Testis (tissue), 2 donors: ENCODE measurements around the gene INHBB.

Experiments
- POLR2A ChIP-seq: fragments of 450-650 bp; IDR thresholded peaks from one replicate; pipeline ENCODE4 v1.6.1; 2017; ENCODE audit warnings: antibody characterized with exemption, mild to moderate bottlenecking, moderate library complexity
- TF ChIP-seq, protein P1 (sequence below), 3 experiments: fragments of 450-650 bp in 2 of 3; fragments of 200-600 bp in 1 of 3; sonication (generic) in 1 of 3; IDR thresholded peaks; one replicate each; pipeline ENCODE4 v1.5.1; 2016 to 2019; ENCODE audit warnings: antibody characterized with exemption in 3 of 3, mild to moderate bottlenecking in 2 of 3, moderate library complexity in 1 of 3

DNA sequence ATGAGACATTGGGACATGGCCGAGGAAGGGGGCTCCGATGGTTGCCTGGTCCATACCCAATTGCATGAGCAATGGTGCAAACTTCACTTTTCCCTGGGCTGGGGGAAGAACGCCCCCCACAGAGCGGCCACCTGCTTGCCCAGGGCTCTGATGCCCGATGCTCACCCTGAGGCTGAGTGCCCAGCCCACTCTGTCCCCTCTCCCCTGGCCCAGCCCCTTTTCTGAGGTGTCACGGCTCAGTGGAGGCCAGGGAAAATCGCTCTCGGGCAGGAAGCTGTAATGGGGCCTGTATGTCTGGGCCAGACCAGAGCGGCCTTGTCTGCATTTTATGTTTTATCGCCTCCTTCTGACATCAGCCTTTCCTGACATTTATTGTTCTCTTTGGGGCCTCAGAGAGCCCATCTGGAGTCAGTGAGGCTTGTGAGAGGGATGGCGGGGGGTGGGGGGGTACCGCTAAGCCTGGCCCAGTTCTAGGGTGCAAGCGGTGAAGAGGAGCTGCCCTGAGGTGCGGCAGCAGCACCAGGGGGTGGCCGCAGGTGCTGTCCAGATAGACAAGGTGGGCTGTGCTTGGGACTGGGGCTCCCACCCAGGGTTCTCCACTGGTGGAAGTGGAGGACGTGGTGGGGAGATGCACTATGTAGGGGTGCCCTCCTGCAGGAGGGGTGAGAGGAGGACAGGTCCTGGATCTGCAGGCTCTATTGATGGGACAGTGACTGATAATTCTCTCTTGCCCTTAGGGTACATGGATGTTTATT is 46.2 kb downstream of the INHBB start:
- TF ChIP-seq, protein P1, sequence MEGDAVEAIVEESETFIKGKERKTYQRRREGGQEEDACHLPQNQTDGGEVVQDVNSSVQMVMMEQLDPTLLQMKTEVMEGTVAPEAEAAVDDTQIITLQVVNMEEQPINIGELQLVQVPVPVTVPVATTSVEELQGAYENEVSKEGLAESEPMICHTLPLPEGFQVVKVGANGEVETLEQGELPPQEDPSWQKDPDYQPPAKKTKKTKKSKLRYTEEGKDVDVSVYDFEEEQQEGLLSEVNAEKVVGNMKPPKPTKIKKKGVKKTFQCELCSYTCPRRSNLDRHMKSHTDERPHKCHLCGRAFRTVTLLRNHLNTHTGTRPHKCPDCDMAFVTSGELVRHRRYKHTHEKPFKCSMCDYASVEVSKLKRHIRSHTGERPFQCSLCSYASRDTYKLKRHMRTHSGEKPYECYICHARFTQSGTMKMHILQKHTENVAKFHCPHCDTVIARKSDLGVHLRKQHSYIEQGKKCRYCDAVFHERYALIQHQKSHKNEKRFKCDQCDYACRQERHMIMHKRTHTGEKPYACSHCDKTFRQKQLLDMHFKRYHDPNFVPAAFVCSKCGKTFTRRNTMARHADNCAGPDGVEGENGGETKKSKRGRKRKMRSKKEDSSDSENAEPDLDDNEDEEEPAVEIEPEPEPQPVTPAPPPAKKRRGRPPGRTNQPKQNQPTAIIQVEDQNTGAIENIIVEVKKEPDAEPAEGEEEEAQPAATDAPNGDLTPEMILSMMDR (IDR thresholded peaks at IDR 0.05) = no peak
- TF ChIP-seq POLR2A = no peak
